Measurements from ENCODE around the gene GUSB. TPM values are rescaled to one million over a fixed set of nuclear protein-coding genes. Genes with fewer than 3 reads are reported as not detected.

Gene GUSB
- polyA plus RNA-seq, 1 of the 3 experiments (the other 2 are of a cell fraction) = 96.9 TPM

- Histone ChIP-seq H3K9me2 (no peaks in the 10 kb centered on the region), H3K9ac (no peak overlapping the region), H3K36me3 (replicated peaks in 1 of 2; ENCODE audit: control insufficient read depth in 1 of 2, insufficient read depth in 2 of 2, low read length in 1 of 2) (peaks cover 0 to 4% of the 10 kb centered on the region in 2 experiments), H3K79me2 (ENCODE audit: insufficient read depth) (peaks cover 33% of the 10 kb centered on the region; the same call in 1 of the 2 replicates), H4K20me1 (ENCODE audit: insufficient read depth) (no peaks in the 10 kb centered on the region; the same call in 1 of the 2 replicates), H3K4me2 (no peak overlapping the region), H3K4me1 (ENCODE audit: control insufficient read depth in 1 of 2, insufficient read depth in 2 of 2, low read depth in 1 of 2, low read length in 1 of 2) (no peaks in the 10 kb centered on the region), H3K9me3 (no peaks in the 10 kb centered on the region), H3K27me3 (ENCODE audit: insufficient read depth) (no peaks in the 10 kb centered on the region), H3K27ac (ENCODE audit: low read depth in 2 of 2, low read length in 1 of 2) (no peak overlapping the region), H2AFZ (ENCODE audit: low read depth) (no peak overlapping the region), H3F3A (replicated peaks; ENCODE audit: insufficient read depth) (no peaks in the 10 kb centered on the region), H3K4me3 (ENCODE audit: low read depth in 2 of 2, low read length in 1 of 2) (no peak overlapping the region)
- CTCF ChIA-PET = no interaction called here
- DNase-seq = no peak
- TF ChIP-seq GABPA (IDR thresholded peaks at IDR 0.05; ENCODE audit: low read depth) (no peak), REST (IDR thresholded peaks at IDR 0.05; ENCODE audit: low read depth, low read length) (no peak), NFIC (IDR thresholded peaks at IDR 0.05; ENCODE audit: borderline replicate concordance) (no peak), SMC3 (IDR thresholded peaks at IDR 0.05; ENCODE audit: low read depth, low read length) (no peak), EP300 (IDR thresholded peaks at IDR 0.05; ENCODE audit: borderline replicate concordance in 1 of 2, low read depth in 1 of 2, low read length in 1 of 2) (no peak), GATA2 (CRISPR knock-in tag; IDR thresholded peaks at IDR 0.05) (no peak), MAX (IDR thresholded peaks at IDR 0.05; ENCODE audit: low read depth) (no peak), USF1 (IDR thresholded peaks at IDR 0.05; ENCODE audit: borderline replicate concordance, low read depth) (no peak), FOSL2 (IDR thresholded peaks at IDR 0.05; ENCODE audit: borderline replicate concordance, low read depth) (no peak), ELF1 (IDR thresholded peaks at IDR 0.05) (no peak), PBX3 (IDR thresholded peaks at IDR 0.05) (no peak), ZBTB33 (IDR thresholded peaks at IDR 0.05; ENCODE audit: borderline replicate concordance, low read depth) (no peak)
- POLR2A ChIA-PET = no interaction called here
- 94% methylated on average over 3 of the region's 3 CpGs for WGBS (ENCODE audit: low lambda C conversion rate)
Observed at GRCh38 chr7:65925040-65925439, 57.0 kb downstream of the GUSB start.
